ENCODE measurements around the gene ODC1.

DNA sequence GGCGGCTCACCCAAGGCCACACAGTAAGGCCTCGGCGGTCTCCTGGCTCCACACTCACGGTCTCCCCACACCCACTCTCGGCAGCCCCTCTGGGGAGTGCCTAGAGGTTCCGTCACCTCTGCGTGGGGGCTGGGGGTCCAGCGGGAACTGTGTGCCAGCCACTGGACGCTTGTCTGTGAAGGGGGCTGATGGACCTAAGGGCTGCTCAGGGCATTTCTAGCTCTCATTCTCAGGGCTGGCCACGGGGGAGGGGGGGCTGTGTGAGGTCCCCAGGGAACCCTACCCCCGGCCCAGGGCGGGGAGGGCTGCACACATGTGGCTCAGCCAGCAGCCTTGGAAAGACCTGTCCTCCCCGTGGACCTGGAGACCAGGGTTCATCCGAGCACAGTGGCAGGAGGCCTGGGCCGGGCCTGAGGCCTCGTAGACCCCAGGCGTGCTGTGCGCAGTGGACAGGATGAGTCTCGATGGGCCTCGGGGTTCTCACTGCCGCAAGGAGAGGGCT, 27.1 kb upstream of the ODC1 start:
- TF ChIP-seq, protein P1, sequence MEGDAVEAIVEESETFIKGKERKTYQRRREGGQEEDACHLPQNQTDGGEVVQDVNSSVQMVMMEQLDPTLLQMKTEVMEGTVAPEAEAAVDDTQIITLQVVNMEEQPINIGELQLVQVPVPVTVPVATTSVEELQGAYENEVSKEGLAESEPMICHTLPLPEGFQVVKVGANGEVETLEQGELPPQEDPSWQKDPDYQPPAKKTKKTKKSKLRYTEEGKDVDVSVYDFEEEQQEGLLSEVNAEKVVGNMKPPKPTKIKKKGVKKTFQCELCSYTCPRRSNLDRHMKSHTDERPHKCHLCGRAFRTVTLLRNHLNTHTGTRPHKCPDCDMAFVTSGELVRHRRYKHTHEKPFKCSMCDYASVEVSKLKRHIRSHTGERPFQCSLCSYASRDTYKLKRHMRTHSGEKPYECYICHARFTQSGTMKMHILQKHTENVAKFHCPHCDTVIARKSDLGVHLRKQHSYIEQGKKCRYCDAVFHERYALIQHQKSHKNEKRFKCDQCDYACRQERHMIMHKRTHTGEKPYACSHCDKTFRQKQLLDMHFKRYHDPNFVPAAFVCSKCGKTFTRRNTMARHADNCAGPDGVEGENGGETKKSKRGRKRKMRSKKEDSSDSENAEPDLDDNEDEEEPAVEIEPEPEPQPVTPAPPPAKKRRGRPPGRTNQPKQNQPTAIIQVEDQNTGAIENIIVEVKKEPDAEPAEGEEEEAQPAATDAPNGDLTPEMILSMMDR (IDR thresholded peaks at IDR 0.05; ENCODE audit: extremely low read depth in 1 of 2, insufficient read depth in 1 of 2, low read depth in 1 of 2, low read length in 2 of 2) = no peak
- TF ChIP-seq POLR2A (IDR thresholded peaks at IDR 0.05; ENCODE audit: low read depth, low read length) (no peak), JUN (IDR thresholded peaks at IDR 0.05; ENCODE audit: borderline replicate concordance, insufficient read depth, insufficient read length, low read depth) (no peak)
